GM21786 (cell line): ENCODE data around the gene AIFM2.
"Not testable (repeated sequence)": the region's sequence is repeated elsewhere in the genome, so short reads cannot be mapped to it uniquely, and the experiment has no call there.

Experiments
- ATAC-seq: cut with Tn5 transposase; IDR thresholded peaks from one replicate; pipeline ENCODE4 v1.9.1; 2021; ENCODE audit not compliant: unreplicated experiment

Gene AIFM2

DNA sequence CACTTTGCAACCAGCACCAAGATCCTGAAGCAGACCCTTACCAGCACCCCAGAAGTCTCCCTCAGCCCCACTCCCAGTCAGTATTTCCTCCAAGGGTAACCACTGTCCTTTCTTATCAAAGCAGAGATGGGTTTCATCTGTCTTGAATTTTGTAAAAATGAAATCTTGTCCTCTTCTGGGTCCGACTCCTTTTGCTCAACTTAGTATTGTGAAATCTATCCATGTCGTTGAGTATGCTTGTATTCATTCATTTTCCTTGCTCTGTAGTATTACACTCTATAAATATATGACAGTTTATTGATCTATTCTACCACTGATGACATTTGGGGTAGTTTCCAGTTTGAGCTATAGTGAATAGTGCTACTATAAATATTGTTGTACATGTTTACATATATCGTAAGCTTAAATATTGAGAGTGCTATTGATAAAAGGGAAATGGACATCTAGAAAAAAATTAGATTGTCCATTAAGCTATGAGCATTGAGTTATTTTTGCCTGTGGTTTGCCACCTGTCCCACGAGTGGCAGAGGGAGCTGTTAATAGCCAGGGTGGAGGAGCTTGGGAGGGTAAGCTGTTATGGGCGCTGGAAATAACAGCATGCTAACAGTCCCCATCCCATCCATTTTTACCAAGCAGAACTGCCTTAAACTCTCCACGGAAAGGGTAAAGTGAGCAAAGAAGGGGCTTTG lies 36.5 kb downstream of the AIFM2 start:
- no peak for ATAC-seq

DNA sequence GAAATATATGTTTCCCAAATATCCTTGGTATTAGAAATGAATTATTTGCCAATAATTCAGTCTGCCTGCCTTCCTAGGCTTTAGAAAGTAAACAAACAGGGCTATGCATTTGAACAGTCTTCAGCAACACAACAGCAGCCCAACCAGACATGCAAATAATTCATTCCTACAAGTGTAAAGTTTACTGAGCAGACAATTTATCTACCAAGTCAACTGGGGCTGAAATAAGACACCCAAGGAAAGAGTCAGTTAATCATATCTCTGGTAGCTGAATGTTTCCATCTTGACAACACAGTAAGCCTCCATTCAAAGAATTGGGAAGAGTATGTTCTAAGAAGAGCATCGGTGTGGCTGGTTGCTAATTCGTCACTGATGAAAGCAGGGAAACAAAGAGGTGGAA lies 38.4 kb downstream of the AIFM2 start:
- ATAC-seq, result no peak

DNA sequence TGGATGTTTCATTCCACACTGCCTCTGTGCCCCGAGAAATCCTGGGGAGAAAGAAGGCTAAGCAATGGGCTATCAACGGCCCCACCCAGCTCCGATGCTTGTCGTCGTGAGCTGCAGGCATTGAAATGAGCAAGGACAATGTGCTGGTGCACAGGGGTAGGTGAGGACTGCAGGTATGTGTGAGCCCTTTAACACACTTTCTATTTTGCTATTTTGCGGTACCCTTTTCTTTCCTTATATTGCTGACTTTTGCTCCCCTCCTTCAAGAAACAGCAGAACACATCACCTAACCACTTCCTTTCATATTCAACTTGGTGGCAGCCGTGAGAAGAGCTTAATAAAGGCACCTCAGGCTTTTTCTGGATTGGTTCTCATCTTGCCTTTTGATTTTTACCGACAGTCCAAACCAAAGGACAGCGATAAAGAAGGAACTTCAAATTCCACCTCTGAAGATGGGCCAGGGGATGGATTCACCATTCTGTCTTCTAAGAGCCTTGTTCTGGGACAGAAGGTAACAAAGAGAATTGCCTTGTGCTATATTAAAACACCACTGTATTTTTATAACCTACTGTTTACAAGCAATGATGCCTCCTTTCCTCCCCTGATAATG lies 39.2 kb downstream of the AIFM2 start:
- no peak for ATAC-seq

DNA sequence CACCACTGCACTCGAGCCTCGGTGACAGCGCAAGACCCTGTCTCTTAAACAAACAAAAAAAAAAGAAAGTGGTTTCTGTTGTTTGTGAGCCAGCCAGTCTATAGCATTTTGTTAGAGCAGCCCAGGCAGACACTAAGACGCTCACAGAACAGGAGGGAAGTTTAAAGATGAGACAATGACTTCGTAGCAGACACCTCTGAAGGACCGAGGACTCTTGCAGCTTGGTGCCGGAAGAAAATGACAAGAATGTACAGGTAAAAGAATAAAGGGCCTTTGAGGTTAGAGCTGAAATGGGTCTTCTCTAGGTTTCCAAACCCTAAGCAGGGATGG lies 40.3 kb downstream of the AIFM2 start:
- ATAC-seq, result no peak

DNA sequence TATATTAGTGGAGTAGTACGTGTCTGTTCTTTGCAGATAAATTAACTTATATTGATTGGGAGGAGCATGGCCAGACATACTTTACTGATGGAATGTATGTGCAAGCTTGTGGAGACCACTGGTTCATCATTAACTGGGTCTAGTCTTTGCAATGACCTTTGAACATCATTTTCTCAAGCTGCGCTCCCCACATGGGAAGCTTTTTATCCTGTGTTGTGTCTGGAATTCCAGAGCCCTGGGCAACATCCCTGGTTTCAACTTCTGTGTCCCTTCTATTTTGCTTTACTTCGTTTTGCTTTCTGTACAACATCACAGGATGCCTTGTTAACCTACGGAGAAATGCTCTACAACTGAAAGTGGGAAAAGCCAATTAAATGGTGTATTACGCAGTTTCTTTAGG lies 41.7 kb downstream of the AIFM2 start:
- no peak for ATAC-seq

DNA sequence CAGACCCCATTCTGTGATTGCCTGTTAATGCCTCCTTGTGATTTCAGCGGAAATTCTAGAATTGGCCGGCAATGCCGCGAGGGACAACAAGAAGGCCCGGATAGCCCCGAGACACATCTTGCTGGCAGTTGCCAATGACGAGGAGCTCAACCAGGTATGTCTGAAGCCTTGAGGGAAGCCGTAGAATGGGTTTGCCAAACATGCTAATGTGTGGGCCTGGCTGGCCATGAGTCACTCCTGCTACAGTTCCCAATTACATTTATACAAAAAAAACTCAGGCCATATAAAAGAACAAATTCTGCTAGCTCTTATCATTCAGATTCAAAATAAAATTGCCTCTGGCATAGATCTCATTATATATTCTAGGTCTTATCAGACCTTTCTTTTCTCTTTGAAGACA lies 42.6 kb downstream of the AIFM2 start:
- no peak for ATAC-seq

DNA sequence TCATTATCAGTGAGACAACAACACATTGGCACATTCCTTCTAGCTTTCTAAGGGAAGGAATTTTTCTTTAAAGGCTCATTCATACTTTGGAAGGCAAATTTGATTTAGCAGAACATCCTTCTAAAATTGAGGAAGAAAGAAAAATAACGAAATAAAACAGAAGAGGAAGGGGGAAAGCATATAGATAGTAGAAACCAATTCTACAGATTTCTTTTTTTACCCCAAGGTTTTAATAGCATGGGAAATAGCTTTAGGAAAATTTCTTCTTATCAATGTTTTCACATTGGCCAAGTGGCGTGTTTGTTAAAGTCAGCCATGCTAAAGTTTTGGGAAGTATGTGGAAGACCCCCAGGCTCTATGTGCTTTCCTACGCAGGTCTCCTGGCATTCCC lies 44.3 kb downstream of the AIFM2 start:
- no peak for ATAC-seq

DNA sequence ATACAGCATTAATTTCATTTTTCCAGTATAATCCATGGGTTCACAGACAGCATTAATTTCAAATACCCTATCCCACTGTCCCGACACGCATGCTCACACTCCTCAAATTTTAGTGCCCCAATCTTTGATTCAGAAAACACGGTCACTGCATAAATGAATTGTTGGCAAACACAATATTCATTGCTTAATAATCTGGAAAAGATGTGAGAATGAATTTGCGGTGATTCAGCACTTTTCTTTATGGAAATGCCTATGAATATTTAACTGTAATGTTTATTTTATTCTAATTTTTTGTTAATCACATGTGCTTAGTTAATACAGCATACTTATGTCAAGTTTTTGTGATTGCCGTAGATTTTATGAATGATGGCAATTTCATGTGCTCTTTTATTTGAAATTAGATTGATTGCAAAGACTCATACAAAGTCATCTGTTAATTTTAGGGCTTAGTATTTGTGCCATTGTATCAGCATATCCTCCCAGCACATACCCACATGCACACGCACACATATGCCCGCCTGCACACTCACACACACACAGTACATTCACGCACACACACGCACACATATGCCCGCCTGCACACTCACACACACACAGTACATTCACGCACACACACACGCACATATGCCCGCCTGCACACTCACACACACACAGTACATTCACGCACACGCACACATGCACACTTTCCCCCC lies 44.9 kb downstream of the AIFM2 start:
- ATAC-seq, result no peak

DNA sequence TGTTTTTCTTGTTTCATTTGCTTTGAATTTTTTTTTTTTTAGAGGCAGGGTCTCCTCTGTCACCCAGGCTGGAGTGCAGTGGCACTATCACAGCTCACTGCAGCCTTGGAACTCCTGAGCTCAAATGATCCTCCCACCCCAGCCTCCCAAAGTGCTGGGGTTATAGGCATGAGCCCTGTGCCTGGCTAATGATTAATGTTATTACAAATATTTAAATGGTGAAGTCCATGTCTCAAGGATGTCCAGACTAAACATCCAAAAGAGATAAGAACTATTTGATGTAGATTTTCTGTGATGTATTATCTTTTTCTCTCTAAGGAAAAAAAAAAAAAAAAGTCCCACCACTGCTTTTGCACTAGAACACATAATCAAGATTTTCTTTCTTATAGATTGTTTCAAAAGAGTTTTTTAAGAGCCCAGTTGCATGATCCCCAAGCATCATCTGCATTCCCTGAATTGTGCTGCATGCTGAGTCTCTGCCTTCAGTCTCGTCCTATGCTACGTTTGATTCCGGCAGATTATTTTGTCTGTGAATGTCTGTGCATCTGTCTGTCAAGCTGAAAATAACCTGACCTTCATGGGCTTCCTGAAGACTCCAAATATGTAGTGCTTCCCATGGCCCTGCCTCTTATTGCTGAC lies 46.5 kb downstream of the AIFM2 start:
- no peak for ATAC-seq

DNA sequence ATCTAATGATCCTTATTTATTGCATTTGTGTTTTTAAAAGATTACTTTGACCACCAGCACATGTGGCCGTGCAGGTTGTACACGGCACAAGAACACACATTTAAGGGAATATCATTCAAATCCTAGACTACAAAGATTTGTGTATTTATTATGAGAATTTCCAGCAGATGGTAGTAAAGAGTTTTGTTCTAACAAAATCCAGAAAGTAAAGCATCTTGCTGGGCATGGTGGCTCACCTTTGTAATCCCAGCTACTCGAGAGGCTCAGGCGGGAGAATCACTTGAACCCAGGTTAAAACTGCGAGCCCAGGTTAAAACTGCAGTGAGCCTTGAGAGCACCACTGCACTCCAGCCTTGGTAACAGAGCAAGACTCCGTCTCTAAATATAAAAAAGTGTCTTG lies 48.4 kb downstream of the AIFM2 start:
- no peak for ATAC-seq

DNA sequence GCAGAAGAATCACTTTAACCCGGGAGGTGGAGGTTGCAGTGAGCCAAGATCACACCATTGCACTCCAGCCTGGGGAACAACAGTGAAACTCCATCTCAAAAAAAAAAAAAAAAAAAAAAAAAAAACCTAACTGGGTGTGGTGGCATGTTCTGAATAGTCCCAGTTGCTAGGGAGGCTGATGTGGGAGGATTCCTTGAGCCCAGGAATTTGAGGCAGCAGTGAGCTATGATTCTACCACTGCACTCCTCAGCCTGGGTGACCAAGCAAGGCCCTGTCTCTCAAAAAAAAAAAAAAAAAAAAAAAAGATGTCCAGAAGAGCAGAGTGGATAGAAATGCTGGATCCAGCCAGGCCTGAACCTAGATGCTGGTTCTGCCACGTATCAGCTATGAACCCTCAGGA lies 51.8 kb downstream of the AIFM2 start:
- ATAC-seq, result not testable (repeated sequence)

DNA sequence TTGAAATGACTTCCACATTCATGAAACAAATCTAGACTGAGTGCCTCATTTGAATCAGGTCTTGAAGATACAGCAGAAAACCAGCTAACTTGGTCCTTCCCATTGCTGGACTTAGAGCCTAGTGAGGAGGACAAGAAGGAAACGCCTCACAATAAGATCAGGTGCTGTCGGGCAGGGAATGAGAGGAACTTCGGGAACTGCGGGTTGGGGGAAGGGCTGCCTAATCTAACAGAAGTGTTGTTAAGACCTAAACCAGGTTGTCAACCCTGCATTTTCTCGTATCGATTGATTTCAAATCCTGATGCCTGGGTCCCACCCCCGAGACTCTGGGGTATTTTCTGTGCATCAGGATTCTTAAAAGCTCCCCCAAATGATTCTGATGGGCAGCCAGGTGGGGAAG lies 53.7 kb downstream of the AIFM2 start:
- ATAC-seq, result no peak

DNA sequence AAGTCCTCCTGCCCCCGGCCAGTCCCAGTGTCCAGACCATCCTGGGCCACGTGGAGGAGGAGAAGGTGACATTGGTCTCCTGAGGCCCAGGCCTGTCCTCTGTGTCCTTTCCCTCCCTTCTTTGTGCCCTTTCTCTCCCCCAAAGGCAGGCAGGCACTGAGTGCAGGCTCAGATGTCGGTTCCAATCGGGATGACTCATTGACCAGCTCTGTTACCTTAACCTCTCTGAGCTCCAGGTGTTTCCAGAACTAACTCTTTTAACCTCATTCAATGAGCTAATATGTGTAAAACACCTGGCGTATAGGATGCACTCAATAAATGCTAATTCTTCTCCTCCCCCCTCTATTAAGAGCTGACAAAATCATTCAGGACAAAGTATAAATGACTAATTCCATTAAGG lies 54.3 kb downstream of the AIFM2 start:
- ATAC-seq, result no peak

DNA sequence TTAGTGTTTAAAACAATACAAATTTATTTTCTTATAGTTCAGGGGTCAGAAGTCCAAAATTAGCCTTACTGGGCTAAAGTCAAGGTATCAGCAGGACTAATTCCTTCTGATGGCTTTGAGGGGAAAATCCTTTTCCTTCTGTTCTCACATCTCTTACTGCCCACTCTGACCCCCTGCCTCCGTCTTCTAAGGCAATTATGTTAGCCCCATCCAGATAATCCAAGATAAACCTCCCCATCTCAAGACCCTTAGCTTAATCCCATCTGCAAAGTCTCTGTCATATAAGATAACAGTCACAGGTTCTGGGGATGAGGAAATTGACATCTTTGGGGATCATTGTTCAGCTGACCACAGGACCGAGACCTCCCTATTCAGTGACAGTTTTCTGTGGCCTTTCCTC lies 57.7 kb downstream of the AIFM2 start:
- no peak for ATAC-seq

DNA sequence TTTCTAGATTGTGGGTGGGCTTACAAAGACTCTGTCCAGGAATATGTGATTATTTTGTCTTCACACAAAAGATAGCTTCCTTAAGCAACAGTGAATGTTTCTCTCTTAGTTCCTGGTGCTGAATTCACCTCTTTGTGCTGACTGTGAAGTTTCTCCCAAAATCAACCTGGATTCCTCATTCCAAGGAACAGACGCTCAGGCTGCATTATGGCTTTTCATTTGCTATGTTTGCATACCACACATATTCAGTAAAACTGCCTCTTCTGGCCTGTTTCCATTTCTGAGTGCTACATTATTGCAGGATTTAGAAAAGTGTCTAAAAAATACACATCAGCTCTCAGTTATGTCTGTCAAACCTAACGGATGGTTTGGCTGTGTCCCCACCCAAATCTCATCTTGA lies 58.5 kb downstream of the AIFM2 start:
- ATAC-seq, result no peak

DNA sequence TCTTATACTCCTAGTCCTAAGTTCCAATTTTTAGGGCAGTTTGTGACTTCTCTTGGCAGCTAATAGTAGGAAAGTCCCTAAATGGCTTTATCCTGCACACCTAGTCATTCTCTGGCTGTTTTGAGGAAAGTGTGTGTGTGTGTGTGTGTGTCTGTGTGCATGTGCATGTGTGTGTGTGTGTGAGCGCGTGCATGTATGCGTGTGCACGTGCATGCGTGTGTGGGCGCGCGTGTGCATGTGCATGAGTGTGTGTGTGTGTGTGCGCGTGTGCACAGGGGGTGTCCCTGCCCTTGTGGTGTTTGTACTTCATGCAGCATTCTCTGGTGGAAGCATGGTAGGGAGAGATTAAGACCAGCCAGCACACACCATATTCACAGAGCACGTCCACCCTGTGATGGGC lies 61.8 kb downstream of the AIFM2 start:
- ATAC-seq, result no peak

DNA sequence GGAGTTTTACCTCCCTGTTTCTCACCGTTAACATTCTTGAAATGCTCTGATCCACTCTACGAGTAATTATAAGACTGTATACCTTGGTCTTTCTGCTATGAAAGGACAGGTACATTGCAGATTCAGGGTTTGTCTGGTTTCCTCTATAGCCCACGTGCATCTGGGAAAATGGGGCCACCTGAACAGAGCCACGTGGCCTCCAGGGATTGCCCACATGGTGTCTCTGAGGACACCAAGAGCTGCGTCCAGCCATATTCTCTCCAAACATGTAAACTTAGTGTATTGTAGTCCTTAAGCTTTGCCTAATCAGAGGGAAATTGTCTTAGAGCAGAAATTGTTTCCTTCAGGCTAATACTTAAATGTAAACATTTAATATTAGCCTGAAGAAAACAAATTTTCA lies 63.3 kb downstream of the AIFM2 start:
- no peak for ATAC-seq

DNA sequence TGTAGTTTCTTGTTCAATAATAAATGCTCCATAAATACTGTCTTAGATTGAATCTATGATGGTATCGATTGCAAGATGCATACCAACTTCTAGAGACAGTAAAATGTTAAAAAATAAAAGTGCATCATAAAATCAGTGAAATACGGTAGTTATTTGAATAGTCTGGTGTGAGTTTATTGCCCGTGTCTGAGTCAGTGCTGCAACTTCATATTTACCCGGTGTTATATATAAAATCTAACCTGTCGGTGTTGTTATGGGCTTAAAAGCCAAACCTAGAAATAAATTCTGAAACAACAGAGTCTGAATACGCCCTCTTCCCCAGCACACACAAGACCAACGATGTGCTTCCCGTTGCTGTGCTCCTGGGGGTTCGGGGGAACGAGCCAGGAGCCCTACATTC lies 63.7 kb downstream of the AIFM2 start:
- no peak for ATAC-seq

DNA sequence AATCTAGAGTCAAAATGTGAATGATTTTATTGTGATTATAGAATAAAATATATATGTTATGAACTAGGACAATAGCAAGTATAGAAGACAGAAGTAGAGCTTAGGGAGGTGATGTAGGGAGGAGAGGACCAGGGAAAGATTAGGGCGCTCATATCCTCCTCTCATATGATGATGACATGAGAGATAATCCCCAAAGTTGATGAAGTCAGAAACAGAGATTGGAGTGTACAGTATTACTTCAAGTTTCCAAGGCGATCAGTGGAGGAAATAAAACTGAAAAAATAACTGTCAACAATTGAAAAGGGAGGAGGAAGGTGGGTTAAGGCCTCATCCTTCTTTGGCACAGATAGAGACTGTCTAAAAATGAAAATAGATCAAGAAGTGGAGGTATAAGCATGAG lies 65.0 kb downstream of the AIFM2 start:
- ATAC-seq, result no peak

DNA sequence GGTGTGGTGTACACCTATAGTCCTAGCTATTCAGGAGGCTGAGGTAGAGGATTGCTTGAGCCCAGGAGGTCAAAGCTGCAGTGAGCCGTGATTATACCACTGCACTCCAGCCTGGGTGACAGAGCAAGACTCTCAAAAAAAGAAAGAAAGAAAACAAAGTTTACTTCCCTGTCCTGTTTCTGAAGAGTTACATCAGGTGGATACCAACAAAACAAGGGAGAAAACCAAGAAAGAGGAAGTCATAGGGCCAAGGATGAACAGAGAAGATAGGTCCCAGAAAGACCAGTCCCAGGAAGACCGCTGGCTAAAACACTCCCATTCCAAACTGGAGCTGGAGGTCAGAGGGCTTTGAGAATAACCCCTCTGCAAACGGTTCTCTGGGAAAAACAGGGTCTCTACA lies 66.4 kb downstream of the AIFM2 start:
- ATAC-seq, result no peak

DNA sequence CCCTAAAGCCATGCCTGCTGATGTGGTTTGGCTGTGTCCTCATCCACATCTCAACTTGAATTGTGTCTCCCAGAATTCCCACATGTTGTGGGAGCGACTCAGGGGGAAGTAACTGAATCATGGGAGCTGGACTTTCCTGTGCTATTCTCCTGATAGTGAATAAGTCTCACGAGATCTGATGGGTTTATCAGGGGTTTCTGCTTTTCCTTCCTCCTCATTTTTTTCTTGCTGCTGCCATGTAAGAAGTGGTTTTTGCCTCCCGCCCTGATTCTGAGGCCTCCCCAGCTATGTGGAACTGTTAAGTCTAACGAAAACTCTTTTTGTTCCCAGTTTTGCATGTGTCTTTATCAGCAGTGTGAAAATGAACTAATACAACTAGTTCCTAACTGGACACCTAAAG lies 68.1 kb downstream of the AIFM2 start:
- ATAC-seq, result no peak

DNA sequence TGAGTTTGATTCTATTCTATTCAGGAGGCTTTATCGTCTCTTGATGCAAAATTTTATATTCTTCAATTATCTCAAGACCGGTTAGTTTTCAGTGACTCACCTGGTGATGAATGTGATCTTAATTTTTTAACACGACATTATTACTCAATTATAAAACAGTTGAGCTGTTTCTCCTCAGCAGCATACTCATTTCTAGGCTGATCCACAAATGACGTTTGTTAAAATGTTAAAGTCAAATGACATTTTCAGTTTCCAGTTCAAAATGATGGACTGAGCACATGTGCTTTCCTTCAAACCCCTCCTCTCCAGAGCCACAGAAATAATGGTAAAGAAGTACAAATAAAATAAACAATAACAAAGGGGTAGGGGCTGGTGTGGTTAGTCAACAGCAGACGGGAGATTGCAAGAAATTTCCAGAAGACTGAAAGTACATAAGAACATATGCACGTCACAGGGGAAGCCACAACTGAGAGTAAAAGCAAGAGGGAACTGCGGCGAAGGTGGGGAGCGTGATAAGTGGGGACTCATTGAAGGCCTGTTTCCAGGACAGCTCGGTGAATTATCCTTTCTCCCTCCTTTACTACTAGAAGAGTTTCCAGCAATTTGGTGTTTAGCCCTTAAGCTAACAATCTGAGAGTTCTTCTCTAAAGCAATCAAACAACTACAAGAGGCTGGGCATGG lies 69.1 kb downstream of the AIFM2 start:
- ATAC-seq, result no peak
